Memory B cell (primary cell): ENCODE data around the gene APC2.
A peak's percentile ranks its signal among the peaks of the same experiment; 100 is the strongest.

Experiments used
- ATAC-seq: fragments of 150-1000 bp; cut with Tn5 transposase; 2 replicates; pipeline ENCODE4 v1.10.0; 2021; ENCODE audit warnings: low read depth, mild to moderate bottlenecking, moderate library complexity
- DNase-seq, 2 donors: peaks; one replicate each; pipeline ENCODE4 v3.0.0; 2022; ENCODE audit warnings: low spot score in 2 of 2
- H3K27ac Mint-ChIP-seq: one replicate; pipeline ENCODE4 v1.8.0; 2022; ENCODE audit warnings: mild to moderate bottlenecking, moderate library complexity, mixed read lengths
- H3K27me3 Mint-ChIP-seq: one replicate; pipeline ENCODE4 v1.8.0; 2022; ENCODE audit warnings: mixed read lengths
- H3K36me3 Mint-ChIP-seq: one replicate; pipeline ENCODE4 v1.8.0; 2022; ENCODE audit warnings: mild to moderate bottlenecking, mixed read lengths
- H3K4me1 Mint-ChIP-seq: one replicate; pipeline ENCODE4 v1.8.0; 2022; ENCODE audit warnings: mixed read lengths
- H3K4me3 Mint-ChIP-seq: one replicate; pipeline ENCODE4 v1.8.0; 2022; ENCODE audit warnings: mild to moderate bottlenecking, moderate library complexity, mixed read lengths
- H3K9me3 Mint-ChIP-seq: one replicate; pipeline ENCODE4 v1.8.0; 2022; ENCODE audit warnings: mixed read lengths

The APC2 gene

DNA sequence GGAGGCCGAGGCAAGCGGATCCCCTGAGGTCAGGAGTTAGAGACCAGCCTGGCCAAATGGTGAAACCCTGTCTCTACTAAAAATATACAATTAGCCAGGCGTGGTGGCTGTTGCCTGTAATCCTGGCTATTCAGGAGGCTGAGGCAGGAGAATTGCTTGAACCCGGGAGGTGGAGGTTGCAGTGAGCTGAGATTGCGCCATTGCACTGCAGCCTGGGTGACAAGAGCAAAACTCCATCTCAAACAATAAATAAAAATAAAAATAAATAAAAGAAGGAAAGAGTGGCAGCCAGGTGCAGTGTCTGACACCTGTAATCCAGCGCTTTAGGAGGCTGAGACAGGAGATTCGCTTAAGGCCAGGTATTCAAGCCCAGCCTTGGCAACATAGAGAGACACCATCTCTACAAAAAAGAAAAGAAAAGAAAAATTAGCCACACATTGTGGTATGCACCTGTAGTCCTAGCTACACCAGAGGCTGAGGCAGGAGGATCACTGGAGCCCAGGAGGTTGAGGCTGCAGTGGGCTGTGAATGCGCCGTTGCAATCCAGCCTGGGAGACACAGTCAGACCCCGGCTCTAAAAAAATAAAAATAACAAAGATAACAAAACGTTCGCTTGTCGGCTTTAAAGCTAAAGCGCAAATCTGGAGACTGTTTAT, 52.6 kb downstream of the APC2 start:
- H3K27ac Mint-ChIP-seq = no peak overlapping the region
- no peak overlapping the region for H3K4me3 Mint-ChIP-seq
- no peaks in the 10 kb centered on the region for H3K9me3 Mint-ChIP-seq
- DNase-seq = no peak
- no peaks in the 10 kb centered on the region for H3K36me3 Mint-ChIP-seq
- peaks cover 27% of the 10 kb centered on the region for H3K27me3 Mint-ChIP-seq
- H3K4me1 Mint-ChIP-seq = peaks cover 5% of the 10 kb centered on the region
- no peak for ATAC-seq

DNA sequence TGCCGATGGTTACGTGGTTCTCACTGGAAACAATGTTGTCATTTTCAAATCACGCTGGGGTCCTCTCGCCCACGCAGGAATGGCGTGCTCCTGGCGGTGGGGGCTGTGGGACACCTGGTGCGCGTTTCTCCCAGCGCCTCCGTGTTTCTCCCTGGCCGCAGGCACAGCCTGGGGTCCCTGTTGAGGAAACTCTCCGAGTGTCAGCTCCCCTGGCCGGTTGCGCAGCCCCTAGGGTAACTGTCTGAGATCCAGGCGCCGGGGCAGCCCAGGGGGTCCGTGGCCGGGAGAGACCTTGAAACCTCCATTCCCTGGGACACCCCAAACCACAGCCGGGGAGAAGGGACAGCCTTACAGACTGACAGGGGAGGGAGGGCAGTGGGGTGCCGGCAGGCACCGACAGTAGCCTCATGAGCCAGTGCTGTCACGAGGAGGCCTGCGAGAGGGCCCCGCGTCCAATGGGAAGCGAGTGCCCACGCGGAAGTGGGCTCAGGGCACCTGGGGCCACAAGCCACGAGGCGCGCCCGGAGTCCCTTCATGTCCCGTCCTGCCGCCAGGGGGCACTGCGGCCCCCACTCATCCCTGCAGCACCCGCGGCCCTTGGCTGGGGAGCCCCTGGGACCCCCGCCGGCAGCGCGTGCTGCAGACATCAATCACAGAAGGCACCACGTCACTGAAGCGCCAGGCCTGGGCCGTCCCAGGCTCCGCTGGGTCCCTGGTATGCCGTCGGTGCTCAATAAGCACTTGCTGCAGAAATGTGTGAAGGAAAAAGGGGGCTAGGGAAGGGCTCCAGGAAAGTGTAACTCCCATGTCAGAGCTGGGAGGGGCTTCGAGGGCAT, 53.4 kb downstream of the APC2 start:
- Mint-ChIP-seq H3K27ac (no peak overlapping the region), H3K4me3 (no peak overlapping the region), H3K27me3 (peaks cover 32% of the 10 kb centered on the region), H3K4me1 (peaks cover 11% of the 10 kb centered on the region), H3K9me3 (peaks cover 2% of the 10 kb centered on the region), H3K36me3 (no peaks in the 10 kb centered on the region)
- peak; percentile 47 to 62 for DNase-seq
- ATAC-seq = peak; percentile 18

DNA sequence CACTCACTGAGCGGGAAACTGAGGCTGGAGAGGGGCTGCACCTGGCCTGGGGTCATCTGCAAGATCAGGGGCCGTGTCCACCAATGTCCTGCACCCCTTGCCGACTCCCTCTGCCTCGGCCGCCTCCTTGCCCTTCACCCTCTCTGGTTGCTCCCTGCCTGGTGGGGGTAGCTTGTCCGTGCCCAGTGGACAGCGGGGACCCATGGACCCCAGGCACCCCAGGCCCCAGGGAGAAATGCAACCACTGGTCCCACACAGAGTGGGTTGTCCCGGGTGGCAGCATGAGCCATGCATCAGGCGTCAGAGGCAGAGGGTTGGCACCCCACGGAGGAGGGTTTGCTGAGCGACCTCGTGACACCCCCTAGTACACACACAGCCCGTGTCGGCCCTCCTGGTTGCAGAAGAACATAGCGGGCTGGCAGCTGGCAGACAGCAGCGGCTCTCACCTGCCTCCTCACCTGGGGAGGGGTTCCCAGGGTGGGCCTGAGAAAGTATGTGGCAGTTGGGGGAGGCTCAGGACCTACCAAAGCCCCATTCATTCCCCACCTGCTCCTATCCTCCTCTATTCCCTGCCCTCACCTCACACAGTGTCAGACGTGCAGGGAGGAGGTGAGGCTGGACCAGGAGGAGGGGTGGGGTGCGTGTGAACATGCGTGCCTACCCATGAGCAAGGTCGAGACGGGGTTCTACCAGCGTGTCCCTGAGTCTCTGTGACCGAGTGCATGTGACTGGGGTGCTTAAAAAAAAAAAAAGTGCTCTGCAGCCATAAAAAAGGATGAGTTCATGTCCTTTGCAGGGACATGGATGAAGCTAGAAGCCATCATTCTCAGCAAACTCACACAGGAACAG, 54.2 kb downstream of the APC2 start:
- no peak for DNase-seq
- peaks cover 35% of the 10 kb centered on the region for H3K27me3 Mint-ChIP-seq
- H3K9me3 Mint-ChIP-seq = peaks cover 4% of the 10 kb centered on the region
- H3K4me1 Mint-ChIP-seq = peaks cover 11% of the 10 kb centered on the region
- no peak for ATAC-seq
- no peaks in the 10 kb centered on the region for H3K36me3 Mint-ChIP-seq
- no peak overlapping the region for H3K4me3 Mint-ChIP-seq
- H3K27ac Mint-ChIP-seq = no peak overlapping the region

DNA sequence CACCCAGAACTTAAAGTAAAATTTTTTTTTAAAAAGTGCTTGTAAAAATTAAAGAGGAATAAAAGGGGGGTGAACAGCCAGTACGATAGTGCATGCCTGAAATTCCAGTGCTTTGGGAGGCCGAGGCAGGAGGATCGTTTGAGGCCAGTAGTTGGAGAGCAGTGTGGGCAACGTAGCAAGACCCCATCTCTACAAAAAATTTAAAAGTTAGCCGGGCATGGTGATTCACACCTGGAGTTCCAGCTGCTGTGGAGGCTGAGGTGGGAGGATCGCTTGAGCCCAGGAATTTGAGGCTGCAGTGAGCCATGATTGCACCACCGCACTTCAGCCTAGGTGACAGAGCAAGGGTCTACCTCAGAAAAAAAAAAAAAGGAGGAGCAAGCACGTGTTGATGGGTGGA, 55.1 kb downstream of the APC2 start:
- H3K4me1 Mint-ChIP-seq = peaks cover 11% of the 10 kb centered on the region
- peaks cover 4% of the 10 kb centered on the region for H3K9me3 Mint-ChIP-seq
- no peak overlapping the region for H3K27ac Mint-ChIP-seq
- peaks cover 36% of the 10 kb centered on the region for H3K27me3 Mint-ChIP-seq
- DNase-seq (no peak), ATAC-seq (no peak)
- no peaks in the 10 kb centered on the region for H3K36me3 Mint-ChIP-seq
- H3K4me3 Mint-ChIP-seq = no peak overlapping the region

DNA sequence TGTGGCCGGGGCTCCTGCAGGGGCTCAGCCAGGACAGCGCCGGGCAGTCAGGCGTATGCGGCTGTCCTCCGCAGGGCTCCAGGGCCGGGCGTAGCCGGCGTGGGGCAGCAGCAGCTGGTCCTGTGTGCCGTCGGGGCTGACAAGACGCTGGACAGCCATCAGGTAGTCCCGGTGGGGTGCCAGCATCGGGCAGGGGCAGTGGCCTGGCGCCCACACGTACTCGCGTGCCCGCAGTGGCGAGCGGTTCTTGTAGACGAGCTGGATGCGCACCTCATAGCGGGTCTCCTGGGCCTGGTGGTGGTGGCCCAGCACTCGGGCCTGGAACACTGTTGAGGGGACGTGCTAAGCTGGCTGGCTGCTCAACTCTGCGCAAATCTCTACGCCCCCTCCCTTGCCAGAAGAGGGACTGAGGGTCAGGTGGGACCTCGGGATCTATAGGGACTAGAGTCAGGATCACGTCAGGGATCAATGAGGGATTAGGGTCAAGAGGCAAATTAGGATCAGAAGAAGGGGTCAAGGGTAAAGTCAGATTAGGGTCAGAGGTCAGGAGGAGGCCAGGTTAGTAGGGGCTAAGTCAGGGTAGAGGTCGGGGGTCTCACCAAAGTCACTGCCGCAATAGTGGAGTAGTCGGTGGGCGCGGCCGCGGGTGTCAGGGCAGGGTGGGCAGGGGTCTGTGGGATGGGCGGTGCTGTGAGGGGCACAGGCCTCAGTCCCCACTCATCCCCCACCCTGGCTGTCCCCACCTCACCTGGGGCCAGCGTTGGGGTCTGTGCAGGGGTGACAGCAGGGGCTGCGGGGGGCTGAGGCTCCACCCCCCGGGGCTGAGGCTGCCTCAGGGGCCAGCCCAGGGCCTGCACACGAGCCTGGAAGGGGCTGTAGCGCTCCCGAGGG, 56.3 kb downstream of the APC2 start:
- DNase-seq = no peak
- Mint-ChIP-seq H3K4me1 (peaks cover 11% of the 10 kb centered on the region), H3K4me3 (no peak overlapping the region)

DNA sequence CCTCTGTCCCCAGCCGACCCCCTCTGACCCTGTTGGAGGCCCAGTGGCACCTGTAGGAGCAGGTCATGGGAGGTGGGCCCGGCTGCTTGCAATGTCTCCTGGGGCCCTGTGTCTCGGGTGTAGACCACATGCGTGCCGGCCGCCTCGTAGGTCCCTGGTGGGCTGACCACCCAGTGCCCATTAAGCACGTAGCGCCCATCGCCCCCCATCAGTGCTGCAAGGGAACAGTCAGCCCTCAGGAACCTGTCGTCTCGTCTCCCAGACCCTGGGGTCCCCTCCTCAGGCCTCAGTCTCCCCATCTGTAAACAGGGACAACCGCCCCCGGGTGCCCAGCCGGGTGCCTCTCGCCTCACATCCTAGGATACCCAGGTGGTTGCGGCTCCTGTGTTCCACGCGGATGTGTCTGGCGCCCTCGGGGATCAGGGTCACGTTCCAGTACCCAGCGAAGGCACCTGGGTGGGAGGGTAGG, 57.3 kb downstream of the APC2 start:
- H3K4me3 Mint-ChIP-seq = no peak overlapping the region
- H3K27me3 Mint-ChIP-seq = peaks cover 39% of the 10 kb centered on the region
- H3K4me1 Mint-ChIP-seq = peaks cover 11% of the 10 kb centered on the region
- DNase-seq (no peak), ATAC-seq (no peak)
- H3K36me3 Mint-ChIP-seq = no peaks in the 10 kb centered on the region
- peak overlapping the region; percentile 85 for H3K27ac Mint-ChIP-seq
- H3K9me3 Mint-ChIP-seq = peaks cover 4% of the 10 kb centered on the region

More for the DNA sequence above, 56.3 kb downstream of the APC2 start:
- H3K27ac Mint-ChIP-seq = no peak overlapping the region
- ATAC-seq = no peak
- peaks cover 4% of the 10 kb centered on the region for H3K9me3 Mint-ChIP-seq
- H3K36me3 Mint-ChIP-seq = no peaks in the 10 kb centered on the region
- peaks cover 39% of the 10 kb centered on the region for H3K27me3 Mint-ChIP-seq

DNA sequence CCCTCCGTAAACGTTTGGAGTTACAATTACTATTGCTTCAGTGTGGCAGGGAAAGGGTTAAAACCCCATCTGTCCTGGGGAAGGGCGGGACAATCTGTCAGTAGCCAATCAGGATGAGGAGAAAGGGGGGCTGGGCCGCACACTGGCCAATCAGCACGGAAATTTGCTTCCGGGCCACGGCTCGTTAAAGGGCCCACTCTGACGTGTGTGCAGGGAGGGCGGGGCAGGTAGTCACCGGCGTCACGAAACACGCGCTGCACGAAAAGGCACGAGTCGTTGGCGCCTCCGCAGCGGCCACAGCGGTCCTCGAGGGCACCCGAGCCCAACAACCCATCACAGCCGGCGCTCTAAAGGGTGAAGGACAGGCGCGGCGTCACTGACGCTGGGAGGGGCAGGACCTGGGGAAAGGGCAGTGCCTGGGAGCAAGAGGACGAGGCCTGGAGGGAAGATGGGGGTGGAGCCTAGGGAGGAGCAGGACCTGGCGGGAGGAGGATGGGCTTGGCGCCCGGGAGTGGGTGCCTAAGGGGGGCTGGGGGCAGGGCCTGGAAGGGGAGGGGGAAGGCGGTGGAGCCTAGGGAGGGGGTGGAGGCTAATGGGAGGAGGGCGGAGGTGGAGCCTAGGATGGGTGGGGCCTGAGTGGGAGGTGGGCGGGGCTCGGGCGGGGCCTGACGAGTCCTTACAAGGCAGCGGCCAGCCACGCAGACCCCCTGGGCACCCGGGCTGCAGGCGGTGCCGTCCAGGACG, 58.0 kb downstream of the APC2 start:
- H3K27me3 Mint-ChIP-seq = peaks cover 37% of the 10 kb centered on the region
- H3K4me1 Mint-ChIP-seq = peaks cover 9% of the 10 kb centered on the region
- peak overlapping the region; percentile 79 for H3K4me3 Mint-ChIP-seq
- peak; percentile 79 to 83 for DNase-seq
- peak overlapping the region; percentile 85 for H3K27ac Mint-ChIP-seq
- peak; percentile 89 for ATAC-seq
- peaks cover 4% of the 10 kb centered on the region for H3K9me3 Mint-ChIP-seq
- H3K36me3 Mint-ChIP-seq = no peaks in the 10 kb centered on the region

DNA sequence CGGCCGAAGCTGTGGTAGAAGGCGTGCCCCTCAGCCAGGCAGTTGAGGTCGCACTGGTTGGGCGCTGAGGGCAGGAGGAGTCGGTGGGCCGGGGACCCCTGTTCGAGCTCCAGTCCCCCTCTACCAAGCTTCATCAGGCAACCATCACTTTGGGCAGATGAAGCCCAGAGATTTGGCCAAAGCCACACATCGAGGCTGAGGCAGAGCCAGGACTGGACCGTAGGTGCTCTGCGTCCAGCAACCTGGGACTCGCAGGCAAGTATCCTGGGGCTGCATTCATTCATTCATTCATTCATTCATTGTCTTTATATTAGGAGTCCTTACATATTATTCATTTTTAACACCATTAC, 58.6 kb downstream of the APC2 start:
- H3K36me3 Mint-ChIP-seq = no peaks in the 10 kb centered on the region
- peaks cover 4% of the 10 kb centered on the region for H3K9me3 Mint-ChIP-seq
- no peak overlapping the region for H3K4me3 Mint-ChIP-seq
- DNase-seq (no peak), ATAC-seq (no peak)
- peaks cover 9% of the 10 kb centered on the region for H3K4me1 Mint-ChIP-seq
- H3K27ac Mint-ChIP-seq = no peak overlapping the region
- H3K27me3 Mint-ChIP-seq = peaks cover 37% of the 10 kb centered on the region

DNA sequence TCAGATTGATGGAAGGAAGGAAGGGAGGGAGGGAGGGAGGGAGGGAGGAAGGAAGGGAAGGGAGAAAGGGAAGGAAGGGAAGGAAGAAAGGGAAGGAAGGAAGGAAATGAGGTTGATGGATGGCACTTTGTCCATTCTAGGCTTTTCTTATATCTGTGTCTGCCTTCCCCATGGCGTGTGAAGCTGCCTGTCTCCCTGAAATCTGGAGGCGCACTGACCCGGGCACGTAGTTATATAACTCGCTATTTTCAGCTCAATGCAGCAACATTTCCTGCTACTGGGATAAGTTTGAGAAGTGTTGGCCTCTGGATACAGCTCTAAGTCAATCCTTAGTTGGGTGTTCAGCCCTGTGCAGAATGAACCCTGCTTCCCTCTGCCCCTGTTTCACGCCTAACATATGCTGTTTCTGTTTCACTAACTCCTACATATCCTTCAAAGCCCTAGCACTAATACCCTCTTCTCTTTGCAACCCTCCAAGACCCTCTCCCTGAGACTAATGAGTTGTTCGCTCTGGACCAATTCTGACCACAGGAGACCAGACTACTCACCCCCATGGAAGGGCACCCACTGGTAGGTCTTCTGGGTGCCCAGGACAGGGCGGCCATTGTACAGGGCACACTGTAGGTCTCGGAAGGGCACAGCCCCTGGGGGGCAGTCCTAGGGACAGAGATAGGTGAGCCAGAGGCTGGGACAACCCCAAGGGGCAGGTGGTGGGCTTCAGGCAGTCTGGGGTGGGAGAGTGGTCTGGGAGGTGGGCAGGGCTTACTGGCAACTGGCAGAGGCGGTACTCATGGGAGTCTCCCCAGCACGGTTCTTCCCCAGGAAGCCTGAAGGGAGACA, 59.9 kb downstream of the APC2 start:
- DNase-seq (no peak), ATAC-seq (no peak)
- Mint-ChIP-seq H3K4me1 (peaks cover 11% of the 10 kb centered on the region), H3K9me3 (peaks cover 4% of the 10 kb centered on the region), H3K36me3 (no peaks in the 10 kb centered on the region), H3K27me3 (peaks cover 31% of the 10 kb centered on the region), H3K27ac (no peak overlapping the region), H3K4me3 (no peak overlapping the region)

DNA sequence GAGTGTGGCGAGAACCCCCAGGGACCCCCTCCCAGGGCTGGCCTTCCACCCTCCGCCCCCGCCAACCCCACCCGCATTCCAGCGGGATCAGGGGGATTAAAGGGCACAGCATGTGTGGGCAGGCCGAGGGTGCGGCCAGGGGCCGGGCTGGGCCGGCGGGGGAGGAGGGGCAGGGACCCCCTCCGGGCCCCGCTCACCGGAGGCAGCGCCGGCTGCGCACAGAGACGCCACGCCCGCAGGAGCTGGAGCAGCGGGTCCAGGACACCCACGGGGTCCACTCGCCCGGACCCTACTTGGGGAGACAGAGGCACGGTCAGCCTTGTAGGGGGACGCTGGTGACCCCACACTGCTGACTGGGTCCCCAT, 60.5 kb downstream of the APC2 start:
- Mint-ChIP-seq H3K4me1 (peaks cover 11% of the 10 kb centered on the region), H3K4me3 (no peak overlapping the region), H3K36me3 (no peaks in the 10 kb centered on the region), H3K27me3 (peaks cover 30% of the 10 kb centered on the region), H3K27ac (no peak overlapping the region), H3K9me3 (peaks cover 4% of the 10 kb centered on the region)
- ATAC-seq = no peak
- no peak for DNase-seq

DNA sequence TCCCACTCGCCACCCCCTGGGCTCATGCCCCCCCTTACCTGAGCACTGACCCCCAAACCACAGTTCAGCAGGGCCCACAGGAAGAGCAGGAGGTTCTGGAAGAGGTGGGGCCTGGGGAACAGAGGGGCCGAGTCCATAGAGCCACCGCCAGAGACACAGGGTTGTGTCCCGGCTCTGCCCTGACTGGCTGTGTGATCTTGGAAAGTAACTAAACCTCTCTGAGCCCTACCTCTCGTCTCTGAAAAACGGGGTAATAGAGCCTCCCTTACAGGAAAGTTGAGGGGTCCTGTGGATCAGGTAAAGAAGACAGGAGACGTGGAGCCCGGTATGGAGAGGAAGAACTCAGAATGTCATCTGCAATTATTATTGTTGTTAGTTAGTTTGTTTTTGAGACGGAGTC, 60.9 kb downstream of the APC2 start:
- Mint-ChIP-seq H3K4me3 (no peak overlapping the region), H3K36me3 (no peaks in the 10 kb centered on the region), H3K9me3 (peaks cover 4% of the 10 kb centered on the region), H3K27me3 (peaks cover 29% of the 10 kb centered on the region), H3K4me1 (peaks cover 11% of the 10 kb centered on the region), H3K27ac (no peak overlapping the region)
- ATAC-seq (no peak), DNase-seq (no peak)
